ENCODE data around the gene FANCM.

FANCM gene

GRCh38 chr14:45242706-45243105 is 107.0 kb downstream of the FANCM start:
- DNase-seq (ENCODE audit: low read depth in 2 of 2), result no peak

- no peak for DNase-seq (ENCODE audit: low read depth in 2 of 2)
These were observed 110.4 kb downstream of the FANCM start for GRCh38 chr14:45246151-45246550.

GRCh38 chr14:45246691-45247090 is 111.0 kb downstream of the FANCM start:
- no peak for DNase-seq (ENCODE audit: low read depth in 2 of 2)

GRCh38 chr14:45247427-45247826 is 111.7 kb downstream of the FANCM start:
- DNase-seq (ENCODE audit: low read depth in 2 of 2), result no peak

- DNase-seq (ENCODE audit: low read depth in 2 of 2), result no peak
These were observed 114.3 kb downstream of the FANCM start for GRCh38 chr14:45249856-45250575.
